ENCODE results near the gene AKT1S1. TPM values are rescaled to one million over a fixed set of nuclear protein-coding genes. Genes with fewer than 3 reads are reported as not detected.

AKT1S1 gene
- total and polyA plus RNA-seq, 2 of the 13 experiments (the other 11 are each of a cell fraction or from before 2014, with no cell fraction given): 13.5 to 27.8 TPM

GRCh38 chr19:49877020-49877878 lies at the start of gene AKT1S1, which contains the start of gene TBC1D17 (continued):
- TF ChIP-seq ZBTB49 (CRISPR knock-in tag; IDR thresholded peaks at IDR 0.05; ENCODE audit: borderline replicate concordance) (no peak), SP1 (IDR thresholded peaks at IDR 0.05) (no peak), SP1 (CRISPR knock-in tag; IDR thresholded peaks at IDR 0.05) (peak; percentile 98), ZNF775 (CRISPR knock-in tag; IDR thresholded peaks at IDR 0.05; ENCODE audit: borderline replicate concordance) (no peak), ZNF639 (CRISPR knock-in tag; conservative IDR thresholded peaks at IDR 0.05) (no peak; the same call in 1 of the 2 replicates), PHF8 (CRISPR knock-in tag; IDR thresholded peaks at IDR 0.05) (peak; percentile 61), SNAI1 (CRISPR knock-in tag; IDR thresholded peaks at IDR 0.05; ENCODE audit: borderline replicate concordance) (no peak), TP53 (CRISPR knock-in tag; conservative IDR thresholded peaks at IDR 0.05) (no peak), NFE2 (CRISPR knock-in tag; IDR thresholded peaks at IDR 0.05) (no peak), STAG1 (CRISPR knock-in tag; IDR thresholded peaks at IDR 0.05) (no peak), PCBP1 (IDR thresholded peaks at IDR 0.05; ENCODE audit: borderline replicate concordance, low read depth, low read length) (no peak; the same call in 1 of the 2 replicates), RFXANK (CRISPR knock-in tag; IDR thresholded peaks at IDR 0.05) (peak; percentile 27; the same call in 1 of the 2 replicates), ZFP41 (CRISPR knock-in tag; IDR thresholded peaks at IDR 0.05; ENCODE audit: borderline replicate concordance) (no peak), ZNF326 (CRISPR knock-in tag; IDR thresholded peaks at IDR 0.05; ENCODE audit: borderline replicate concordance) (no peak), HMGXB4 (CRISPR knock-in tag; IDR thresholded peaks at IDR 0.05; ENCODE audit: borderline replicate concordance in 1 of 2, low read depth in 1 of 2) (no peak; a peak in 1 of 4 replicates), FOXK1 (CRISPR knock-in tag; IDR thresholded peaks at IDR 0.05; ENCODE audit: borderline replicate concordance, low read depth) (peak; percentile 100), ZUFSP (CRISPR knock-in tag; IDR thresholded peaks at IDR 0.05; ENCODE audit: borderline replicate concordance) (no peak), ZNF546 (CRISPR knock-in tag; conservative IDR thresholded peaks at IDR 0.05) (no peak; the same call in 1 of the 2 replicates), RNF2 (conservative IDR thresholded peaks at IDR 0.05; ENCODE audit: low read depth) (no peak), ZBTB33 (CRISPR knock-in tag; IDR thresholded peaks at IDR 0.05) (no peak)
